ENCODE data around the gene TAF1. TPM values are rescaled to one million over a fixed set of nuclear protein-coding genes. Genes with fewer than 3 reads are reported as not detected.
"Not testable (repeated sequence)": the region's sequence is repeated elsewhere in the genome, so short reads cannot be mapped to it uniquely, and the experiment has no call there.

TAF1 gene
- 23.8 and 28.4 TPM in 2 replicates for total RNA-seq

GRCh38 chrX:71365875-71366673, at the start of gene TAF1:
TAF1 (plus strand) TSS chrX:71366357; CDS start chrX:71366375, 18 bp downstream.
- peak; percentile 98 for DNase-seq (ENCODE audit: low read depth in 2 of 2)

GRCh38 chrX:71316959-71317358, 49.2 kb upstream of the TAF1 start:
- DNase-seq (ENCODE audit: low read depth in 2 of 2) = not testable (repeated sequence)

GRCh38 chrX:71320126-71320525, 46.0 kb upstream of the TAF1 start:
- DNase-seq (ENCODE audit: low read depth in 2 of 2) = no peak

GRCh38 chrX:71321731-71322130, 44.4 kb upstream of the TAF1 start:
- DNase-seq (ENCODE audit: low read depth in 2 of 2) = no peak

GRCh38 chrX:71324452-71324851, 41.7 kb upstream of the TAF1 start:
- not testable (repeated sequence) for DNase-seq (ENCODE audit: low read depth in 2 of 2)

- no peak for DNase-seq (ENCODE audit: low read depth in 2 of 2)
Observed at GRCh38 chrX:71326394-71326793, 39.8 kb upstream of the TAF1 start.

GRCh38 chrX:71349151-71349665, 16.9 kb upstream of the TAF1 start:
- not testable (repeated sequence) for DNase-seq (ENCODE audit: low read depth in 2 of 2)

- DNase-seq (ENCODE audit: low read depth in 2 of 2) = not testable (repeated sequence)
Observed at GRCh38 chrX:71349867-71350266, 16.3 kb upstream of the TAF1 start.

- not testable (repeated sequence) for DNase-seq (ENCODE audit: low read depth in 2 of 2)
Observed at GRCh38 chrX:71352439-71352838, 13.7 kb upstream of the TAF1 start.

- DNase-seq (ENCODE audit: low read depth in 2 of 2) = no peak
Observed at GRCh38 chrX:71364221-71364620, 1.9 kb upstream of the TAF1 start.

- DNase-seq (ENCODE audit: low read depth in 2 of 2) = no peak
Observed at GRCh38 chrX:71365356-71365874, 742 bp upstream of the TAF1 start.

- peak; percentile 44 to 45 for DNase-seq (ENCODE audit: low read depth in 2 of 2)
Observed at GRCh38 chrX:71366674-71367256, 608 bp downstream of the TAF1 start.

- peak in 1 of 2 donors; percentile 10 for DNase-seq (ENCODE audit: low read depth in 2 of 2)
Observed at GRCh38 chrX:71367396-71367795, 1.2 kb downstream of the TAF1 start.

- DNase-seq (ENCODE audit: low read depth in 2 of 2) = no peak
Observed at GRCh38 chrX:71372388-71372787, 6.2 kb downstream of the TAF1 start.

GRCh38 chrX:71378732-71379131, 12.6 kb downstream of the TAF1 start:
- DNase-seq (ENCODE audit: low read depth in 2 of 2) = peak; percentile 20 to 86

GRCh38 chrX:71391725-71392124, 25.6 kb downstream of the TAF1 start:
- DNase-seq (ENCODE audit: low read depth in 2 of 2) = not testable (repeated sequence)

- DNase-seq (ENCODE audit: low read depth in 2 of 2) = no peak
Observed at GRCh38 chrX:71393919-71394318, 27.8 kb downstream of the TAF1 start.

- no peak for DNase-seq (ENCODE audit: low read depth in 2 of 2)
Observed at GRCh38 chrX:71396576-71396975, 30.4 kb downstream of the TAF1 start.

GRCh38 chrX:71400710-71401109, 34.6 kb downstream of the TAF1 start:
- DNase-seq (ENCODE audit: low read depth in 2 of 2) = no peak

GRCh38 chrX:71416260-71416659, 50.1 kb downstream of the TAF1 start:
- not testable (repeated sequence) for DNase-seq (ENCODE audit: low read depth in 2 of 2)

- no peak for DNase-seq (ENCODE audit: low read depth in 2 of 2)
Observed at GRCh38 chrX:71420686-71421085, 54.5 kb downstream of the TAF1 start.

- no peak for DNase-seq (ENCODE audit: low read depth in 2 of 2)
Observed at GRCh38 chrX:71432733-71433132, 66.6 kb downstream of the TAF1 start.

- no peak for DNase-seq (ENCODE audit: low read depth in 2 of 2)
Observed at GRCh38 chrX:71438750-71439149, 72.6 kb downstream of the TAF1 start.
